ENCODE data around the gene ATAD3B.
"Not testable (repeated sequence)": the region's sequence is repeated elsewhere in the genome, so short reads cannot be mapped to it uniquely, and the experiment has no call there.

The ATAD3B gene

GRCh38 chr1:1432951-1433803 lies 38.4 kb upstream of the ATAD3B start:
- DNase-seq (ENCODE audit: low read depth in 2 of 2) = no peak

- peak; percentile 22 to 62 for DNase-seq (ENCODE audit: low read depth in 2 of 2)
These were observed 37.8 kb upstream of the ATAD3B start for GRCh38 chr1:1433804-1434130.

- no peak for DNase-seq (ENCODE audit: low read depth in 2 of 2)
These were observed 37.3 kb upstream of the ATAD3B start for GRCh38 chr1:1434131-1434823.

GRCh38 chr1:1434824-1435105 lies 36.8 kb upstream of the ATAD3B start:
- DNase-seq (ENCODE audit: low read depth in 2 of 2) = no peak

- peak; percentile 54 to 56 for DNase-seq (ENCODE audit: low read depth in 2 of 2)
These were observed 36.3 kb upstream of the ATAD3B start, which contains the start of gene VWA1 for GRCh38 chr1:1435106-1435903. TSS of gene VWA1 (plus strand) at chr1:1435690. CDS start at chr1:1435749, 59 bp downstream.

- no peak for DNase-seq (ENCODE audit: low read depth in 2 of 2)
These were observed 35.5 kb upstream of the ATAD3B start for GRCh38 chr1:1435911-1436629.

GRCh38 chr1:1436630-1437032 lies 34.9 kb upstream of the ATAD3B start:
- DNase-seq (ENCODE audit: low read depth in 2 of 2) = no peak

GRCh38 chr1:1437033-1437903 lies 34.3 kb upstream of the ATAD3B start:
- no peak for DNase-seq (ENCODE audit: low read depth in 2 of 2)

- DNase-seq (ENCODE audit: low read depth in 2 of 2) = no peak
These were observed 33.6 kb upstream of the ATAD3B start for GRCh38 chr1:1437904-1438376.

- DNase-seq (ENCODE audit: low read depth in 2 of 2) = no peak
These were observed 32.8 kb upstream of the ATAD3B start for GRCh38 chr1:1438531-1439381.

- DNase-seq (ENCODE audit: low read depth in 2 of 2) = no peak
These were observed 31.9 kb upstream of the ATAD3B start for GRCh38 chr1:1439546-1440261.

- no peak for DNase-seq (ENCODE audit: low read depth in 2 of 2)
These were observed 31.1 kb upstream of the ATAD3B start for GRCh38 chr1:1440262-1441001.

GRCh38 chr1:1441002-1441888 lies 30.3 kb upstream of the ATAD3B start:
- peak; percentile 45 to 57 for DNase-seq (ENCODE audit: low read depth in 2 of 2)

- DNase-seq (ENCODE audit: low read depth in 2 of 2) = no peak
These were observed 29.3 kb upstream of the ATAD3B start for GRCh38 chr1:1442069-1442770.

GRCh38 chr1:1446631-1447030 lies 24.9 kb upstream of the ATAD3B start:
- not testable (repeated sequence) for DNase-seq (ENCODE audit: low read depth in 2 of 2)

GRCh38 chr1:1449099-1449739 lies 22.3 kb upstream of the ATAD3B start, which contains the start of gene ATAD3C:
TSS of gene ATAD3C (plus strand) at chr1:1449689. CDS start at chr1:1450684, 995 bp downstream.
- DNase-seq (ENCODE audit: low read depth in 2 of 2) = no peak

Data from activated CD4-positive, alpha-beta T cell treated with anti-CD3 and anti-CD28 coated beads for 24 hours (primary cell).